Upper lobe of left lung (tissue), 4 donors: ENCODE results near the gene NT5DC2.

Experiments used
- EP300 ChIP-seq, 4 donors: sonication (generic); formaldehyde crosslinking; IDR thresholded peaks; one replicate each; pipeline ENCODE4 v1.5.1; 2017; ENCODE audit warnings: antibody characterized with exemption in 4 of 4, control low read depth in 2 of 4
- POLR2A ChIP-seq, 4 donors: fragments of 450-650 bp; IDR thresholded peaks; one replicate each; pipeline ENCODE4 v1.5.1; 2016 to 2017; ENCODE audit warnings: antibody characterized with exemption in 4 of 4, mild to moderate bottlenecking in 2 of 4
- POLR2AphosphoS5 ChIP-seq, 2 donors: sonication (generic); formaldehyde crosslinking; IDR thresholded peaks; one replicate each; pipeline ENCODE4 v1.5.1; 2017; ENCODE audit warnings: antibody characterized with exemption in 2 of 2

- TF ChIP-seq EP300 (IDR thresholded peaks at IDR 0.05), result peak in 1 of 4 donors; percentile 1
- TF ChIP-seq POLR2AphosphoS5 (IDR thresholded peaks at IDR 0.05), result peak in 1 of 2 donors; percentile 40
- no peak for TF ChIP-seq POLR2A (IDR thresholded peaks at IDR 0.05)
Observed at GRCh38 chr3:52490035-52490938, 43.4 kb downstream of the NT5DC2 start.
